ENCODE data around the gene MAP1LC3B2.

The MAP1LC3B2 gene

GRCh38 chr12:116620492-116621191 lies 61.5 kb downstream of the MAP1LC3B2 start:
- DNase-seq: no peak

- no peak for DNase-seq
These were observed 62.0 kb downstream of the MAP1LC3B2 start for GRCh38 chr12:116621194-116621593.

- no peak for DNase-seq
These were observed 65.3 kb downstream of the MAP1LC3B2 start for GRCh38 chr12:116624516-116624915.

GRCh38 chr12:116626153-116626552 lies 67.0 kb downstream of the MAP1LC3B2 start:
- DNase-seq: no peak

Measured in COR-L47 (cell line).